BJ (cell line): Measurements from ENCODE around the gene ARHGEF38. TPM values are rescaled to one million over a fixed set of nuclear protein-coding genes. Genes with fewer than 3 reads are reported as not detected.
"Not testable (repeated sequence)": the region's sequence is repeated elsewhere in the genome, so short reads cannot be mapped to it uniquely, and the experiment has no call there.

ENCODE experiments used
- CTCF ChIA-PET: fragments of 350-600 bp; formaldehyde crosslinking; extraction: SDS; loops from one replicate; lab custom pipeline; 2021; ENCODE audit warnings: antibody characterized with exemption, inconsistent platforms; lab: Yijun Ruan, JAX
- POLR2A ChIA-PET: fragments of 300-600 bp; sonication (Branson Sonifier 250); formaldehyde crosslinking; extraction: SDS; loops from one replicate; lab custom pipeline; 2021; ENCODE audit warnings: antibody characterized with exemption; lab: Charles Lee
- DNase-seq: peaks from one replicate; pipeline ENCODE4 v3.0.0-alpha.2; 2011; ENCODE audit warnings: low read depth
- H3K27me3 ChIP-seq: 2 replicates; pipeline ENCODE4 v1.6.0; 2011; ENCODE audit warnings: low read length; ENCODE audit not compliant: control insufficient read depth, insufficient read depth
- H3K36me3 ChIP-seq: 2 replicates; pipeline ENCODE4 v1.5.1; 2011; ENCODE audit warnings: low read length; ENCODE audit not compliant: control insufficient read depth, insufficient read depth
- H3K4me3 ChIP-seq: 2 replicates; pipeline ENCODE4 v1.5.1; 2011; ENCODE audit warnings: low read depth, mild to moderate bottlenecking, control low read depth, low read length
- polyA plus RNA-seq: library from polyadenylated mRNA; depleted of rRNA; stranded (reverse); fragments of >200 nt; gene quantifications from 2 replicates; pipeline ENCODE4 v1.2.3, GENCODE V29; 2011; rRNA removed
- small RNA-seq: library from RNA; depleted of rRNA; stranded (forward); fragments of <200 nt; gene quantifications from one replicate; pipeline ENCODE3, GENCODE V24; 2012; ENCODE audit warnings: low replicate concordance, low read depth; ENCODE audit not compliant: insufficient read length
- TF ChIP-seq, protein P1 (sequence below): IDR thresholded peaks from 2 replicates; pipeline ENCODE4 v1.5.1; 2011; ENCODE audit warnings: low read depth, mild to moderate bottlenecking, control low read depth, inconsistent platforms, low read length, moderate library complexity; ENCODE audit not compliant: insufficient read depth

Gene ARHGEF38
- polyA plus RNA-seq, 1 experiment = not detected

GRCh38 chr4:105725623-105726022 is 173.2 kb downstream of the ARHGEF38 start:
- Histone ChIP-seq H3K27me3 (no peaks in the 10 kb centered on the region), H3K36me3 (no peaks in the 10 kb centered on the region), H3K4me3 (no peak overlapping the region)
- TF ChIP-seq, protein P1, sequence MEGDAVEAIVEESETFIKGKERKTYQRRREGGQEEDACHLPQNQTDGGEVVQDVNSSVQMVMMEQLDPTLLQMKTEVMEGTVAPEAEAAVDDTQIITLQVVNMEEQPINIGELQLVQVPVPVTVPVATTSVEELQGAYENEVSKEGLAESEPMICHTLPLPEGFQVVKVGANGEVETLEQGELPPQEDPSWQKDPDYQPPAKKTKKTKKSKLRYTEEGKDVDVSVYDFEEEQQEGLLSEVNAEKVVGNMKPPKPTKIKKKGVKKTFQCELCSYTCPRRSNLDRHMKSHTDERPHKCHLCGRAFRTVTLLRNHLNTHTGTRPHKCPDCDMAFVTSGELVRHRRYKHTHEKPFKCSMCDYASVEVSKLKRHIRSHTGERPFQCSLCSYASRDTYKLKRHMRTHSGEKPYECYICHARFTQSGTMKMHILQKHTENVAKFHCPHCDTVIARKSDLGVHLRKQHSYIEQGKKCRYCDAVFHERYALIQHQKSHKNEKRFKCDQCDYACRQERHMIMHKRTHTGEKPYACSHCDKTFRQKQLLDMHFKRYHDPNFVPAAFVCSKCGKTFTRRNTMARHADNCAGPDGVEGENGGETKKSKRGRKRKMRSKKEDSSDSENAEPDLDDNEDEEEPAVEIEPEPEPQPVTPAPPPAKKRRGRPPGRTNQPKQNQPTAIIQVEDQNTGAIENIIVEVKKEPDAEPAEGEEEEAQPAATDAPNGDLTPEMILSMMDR = no peak
- ChIA-PET CTCF (no interaction called here), POLR2A (no interaction called here)
- DNase-seq = no peak

- POLR2A ChIA-PET, H3K36me3 ChIP-seq, H3K27me3 ChIP-seq, CTCF ChIA-PET, H3K4me3 ChIP-seq, DNase-seq: not testable (repeated sequence)
Measured at GRCh38 chr4:105729895-105730294, 177.5 kb downstream of the ARHGEF38 start.

Small RNA genes lying within 50 kb of the gene (small RNA-seq; reads per million reads assigned to genes)
- gene ATP5F1EP1 = not detected

Other genes with a start within 250 kb of the ARHGEF38 start
- gene PPA2, start 78.6 kb upstream of the ARHGEF38 start, polyA plus RNA-seq = 51.8 and 64.4 TPM in 2 replicates
- 20.0 and 32.6 TPM in 2 replicates for gene INTS12, start 156.1 kb downstream of the ARHGEF38 start, polyA plus RNA-seq
- 4.6 and 8.3 TPM in 2 replicates for gene GSTCD, start 156.2 kb downstream of the ARHGEF38 start, polyA plus RNA-seq